DMS53 (cell line): ENCODE data around the gene HGS.

ENCODE experiments used
- DNase-seq: peaks from one replicate; lab custom pipeline; 2025; lab: John Stamatoyannopoulos, UW

HGS gene

DNA sequence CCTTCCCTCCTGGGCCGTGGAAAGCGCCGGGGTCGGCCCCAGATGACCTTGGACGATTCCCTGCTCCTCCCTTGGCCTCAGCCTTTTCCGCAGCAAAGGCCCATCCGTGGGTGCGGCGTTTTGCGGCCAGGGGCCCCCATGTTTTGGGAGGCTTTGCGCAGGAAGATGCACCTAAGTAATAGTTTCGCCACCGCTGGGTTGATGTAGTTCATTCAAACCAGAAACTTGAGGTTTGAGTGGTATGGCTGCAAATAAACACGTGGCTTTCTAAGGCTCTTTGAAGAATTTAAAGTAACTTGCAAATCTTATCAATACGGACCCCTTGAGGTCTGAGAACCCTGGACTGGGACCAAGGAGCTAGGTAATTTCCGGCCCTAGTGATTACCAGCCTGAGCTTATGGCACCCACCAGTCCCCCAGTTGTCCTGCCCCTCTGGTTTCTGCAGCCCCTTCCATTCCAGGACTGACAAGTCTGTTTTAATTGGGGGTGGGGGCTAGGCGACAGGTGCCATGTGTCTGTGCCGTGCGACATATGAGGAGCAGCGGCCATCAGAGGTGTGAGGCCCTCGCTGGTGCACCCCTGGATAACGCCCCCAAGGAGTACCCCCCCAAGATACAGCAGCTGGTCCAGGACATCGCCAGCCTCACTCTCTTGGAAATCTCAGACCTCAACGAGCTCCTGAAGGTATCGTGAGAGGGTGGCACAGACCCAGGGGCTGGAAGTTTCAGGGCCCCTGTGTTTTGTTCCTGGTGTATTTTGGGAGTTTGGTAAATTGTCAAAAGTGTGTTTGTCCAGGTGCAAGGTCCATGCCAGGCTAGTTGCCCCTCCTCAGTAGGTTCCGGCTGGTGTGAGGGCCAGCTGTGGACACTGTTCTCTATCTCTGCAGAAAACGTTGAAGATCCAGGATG lies 20.2 kb downstream of the HGS start:
- no peak for DNase-seq

- no peak for DNase-seq
Observed at GRCh38 chr17:81705518-81706231, 21.9 kb downstream of the HGS start.

DNA sequence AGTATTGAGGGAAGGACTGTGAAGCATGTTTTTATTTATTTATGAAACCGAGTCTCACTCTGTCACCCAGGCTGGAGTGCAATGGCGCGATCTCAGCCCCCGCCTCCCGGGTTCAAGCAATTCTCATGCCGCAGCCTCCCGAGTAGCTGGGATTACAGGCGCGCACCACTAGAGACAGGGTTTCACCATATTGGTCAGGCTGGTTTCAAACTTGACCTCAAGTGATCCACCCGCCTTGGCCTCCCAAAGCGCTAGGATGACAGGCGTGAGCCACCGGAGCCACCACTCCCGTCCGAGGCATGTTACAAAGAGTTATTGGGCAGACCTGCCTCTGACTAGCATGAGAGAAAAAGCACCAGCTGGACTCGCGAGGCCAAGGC lies 22.4 kb downstream of the HGS start:
- no peak for DNase-seq

GRCh38 chr17:81706757-81707624 lies 23.2 kb downstream of the HGS start:
- DNase-seq = no peak

- DNase-seq = no peak
Observed at GRCh38 chr17:81707725-81708646, 24.2 kb downstream of the HGS start.

DNA sequence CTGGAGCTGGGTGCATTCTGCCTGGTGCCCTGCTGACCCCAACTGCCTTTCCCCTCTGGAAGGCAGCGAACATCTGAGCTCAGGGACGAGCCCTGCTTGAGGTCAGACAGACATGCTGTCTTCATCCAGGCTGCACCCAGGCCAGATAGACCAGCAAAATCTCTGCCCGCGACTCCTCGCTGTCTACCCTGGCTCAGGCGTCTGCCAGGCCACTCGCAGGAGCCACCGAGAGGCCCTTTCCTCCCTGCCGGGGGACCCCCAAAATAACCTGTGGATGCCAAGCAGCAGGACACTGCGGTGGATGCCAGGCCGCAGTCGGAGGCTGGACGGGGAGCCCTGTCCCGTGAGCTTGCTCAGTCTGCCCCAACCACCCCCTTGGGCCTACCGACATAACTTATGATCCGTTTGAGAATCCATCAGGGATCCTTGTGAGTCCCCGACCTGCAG lies 25.0 kb downstream of the HGS start:
- DNase-seq = no peak

DNA sequence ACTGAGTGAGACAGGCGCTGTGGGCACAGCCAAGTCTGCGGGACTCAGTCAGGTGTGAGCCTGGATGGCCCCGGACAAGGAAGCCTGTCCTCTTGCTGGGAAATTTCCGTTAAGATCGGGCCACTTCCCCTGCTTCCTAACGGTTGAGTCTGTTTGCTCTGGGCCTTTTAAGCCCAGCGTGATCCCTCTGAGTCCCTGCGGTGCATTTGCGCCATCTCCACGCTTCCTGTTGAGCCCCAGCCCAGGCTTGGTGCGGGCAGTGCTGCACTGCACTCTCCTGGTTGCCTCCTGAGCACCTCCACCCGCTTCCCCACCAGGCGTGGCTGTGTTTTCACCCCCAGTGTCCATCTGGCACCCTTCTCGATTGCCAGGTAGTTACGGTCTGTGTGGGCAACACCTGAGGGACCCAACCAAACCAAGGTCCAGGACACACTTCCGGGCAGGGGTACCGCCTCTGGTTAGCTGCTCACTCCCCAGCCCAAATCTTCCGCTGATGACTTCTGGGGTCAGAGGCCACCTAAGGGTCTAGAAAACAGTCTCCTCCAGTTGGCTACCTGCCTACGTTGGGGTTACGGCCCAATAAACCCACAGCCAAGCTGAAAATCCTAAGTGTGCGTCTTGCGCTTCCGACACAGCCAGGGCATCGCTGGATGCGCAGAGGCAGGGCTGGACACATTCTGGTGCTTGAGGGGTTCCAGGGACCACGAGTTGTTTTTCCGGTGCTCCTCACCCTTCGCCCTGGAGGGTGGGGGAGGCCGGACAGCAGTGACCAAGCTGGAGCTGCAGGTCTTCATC lies 26.9 kb downstream of the HGS start:
- DNase-seq = peak; percentile 76

- peak; percentile 99 for DNase-seq
Observed at GRCh38 chr17:81711814-81712467, 28.1 kb downstream of the HGS start, which contains the start of gene SLC25A10. SLC25A10 (plus strand) TSS chr17:81712284; CDS start chr17:81712427, 143 bp downstream.

DNA sequence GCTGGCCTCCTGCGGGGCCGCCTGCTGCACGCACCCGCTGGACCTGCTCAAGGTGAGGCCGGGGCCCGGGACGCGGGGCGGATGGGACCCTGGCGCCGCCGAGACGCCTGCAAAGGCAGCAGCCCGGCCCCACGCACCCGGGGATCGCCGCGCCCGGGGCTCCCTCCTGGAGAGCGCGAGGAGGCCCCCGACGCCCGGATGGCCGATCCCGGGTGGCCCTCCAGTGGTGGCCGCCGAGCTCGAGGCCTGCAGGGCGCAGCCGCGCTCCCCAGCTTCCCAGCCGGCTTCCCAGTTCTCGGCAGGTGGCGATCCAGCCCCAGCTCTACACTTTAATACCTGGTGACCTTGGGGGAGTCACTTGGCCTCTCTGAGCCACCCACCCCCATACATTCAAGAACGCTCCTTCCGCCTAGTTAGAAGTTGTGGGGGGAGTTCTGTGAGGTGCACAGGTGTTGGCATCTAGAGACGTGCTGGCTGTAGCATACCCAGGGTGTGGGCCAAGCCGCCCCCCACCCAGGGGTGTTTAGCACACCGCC lies 28.7 kb downstream of the HGS start:
- DNase-seq = peak; percentile 77

- peak; percentile 67 for DNase-seq
Observed at GRCh38 chr17:81713004-81713555, 29.3 kb downstream of the HGS start.

GRCh38 chr17:81713556-81714411 lies 30.0 kb downstream of the HGS start:
- DNase-seq = peak; percentile 74

DNA sequence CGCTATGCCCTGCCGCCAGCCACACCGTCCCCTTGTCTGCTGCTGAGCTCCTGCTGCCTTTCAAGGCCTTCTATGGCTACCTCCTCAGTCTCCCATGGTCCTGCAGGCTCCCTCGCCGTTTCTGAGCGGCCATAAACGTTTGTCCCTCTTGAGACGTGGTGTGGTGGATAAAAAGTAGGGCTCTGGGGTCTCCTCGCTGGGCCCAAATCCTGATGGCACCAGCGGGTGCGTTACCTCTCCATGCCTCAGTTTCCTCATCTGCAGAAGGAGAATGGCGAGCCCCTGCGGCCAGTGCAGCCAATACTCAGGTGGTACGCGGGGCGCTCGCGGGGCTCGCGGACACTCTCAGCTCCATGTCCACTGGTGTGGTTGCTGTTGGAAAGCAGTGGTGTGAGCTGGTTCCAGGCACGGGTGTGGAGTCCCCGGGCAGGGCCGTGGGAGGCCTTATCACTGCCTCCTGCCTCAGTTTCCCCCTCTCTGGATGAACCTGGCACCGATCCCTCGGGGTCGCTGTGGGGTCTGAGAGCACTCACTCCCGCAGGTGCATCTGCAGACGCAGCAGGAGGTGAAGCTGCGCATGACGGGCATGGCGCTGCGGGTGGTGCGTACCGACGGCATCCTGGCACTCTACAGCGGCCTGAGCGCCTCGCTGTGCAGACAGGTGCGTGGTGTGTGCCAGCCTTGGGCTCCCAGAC lies 30.7 kb downstream of the HGS start:
- no peak for DNase-seq

DNA sequence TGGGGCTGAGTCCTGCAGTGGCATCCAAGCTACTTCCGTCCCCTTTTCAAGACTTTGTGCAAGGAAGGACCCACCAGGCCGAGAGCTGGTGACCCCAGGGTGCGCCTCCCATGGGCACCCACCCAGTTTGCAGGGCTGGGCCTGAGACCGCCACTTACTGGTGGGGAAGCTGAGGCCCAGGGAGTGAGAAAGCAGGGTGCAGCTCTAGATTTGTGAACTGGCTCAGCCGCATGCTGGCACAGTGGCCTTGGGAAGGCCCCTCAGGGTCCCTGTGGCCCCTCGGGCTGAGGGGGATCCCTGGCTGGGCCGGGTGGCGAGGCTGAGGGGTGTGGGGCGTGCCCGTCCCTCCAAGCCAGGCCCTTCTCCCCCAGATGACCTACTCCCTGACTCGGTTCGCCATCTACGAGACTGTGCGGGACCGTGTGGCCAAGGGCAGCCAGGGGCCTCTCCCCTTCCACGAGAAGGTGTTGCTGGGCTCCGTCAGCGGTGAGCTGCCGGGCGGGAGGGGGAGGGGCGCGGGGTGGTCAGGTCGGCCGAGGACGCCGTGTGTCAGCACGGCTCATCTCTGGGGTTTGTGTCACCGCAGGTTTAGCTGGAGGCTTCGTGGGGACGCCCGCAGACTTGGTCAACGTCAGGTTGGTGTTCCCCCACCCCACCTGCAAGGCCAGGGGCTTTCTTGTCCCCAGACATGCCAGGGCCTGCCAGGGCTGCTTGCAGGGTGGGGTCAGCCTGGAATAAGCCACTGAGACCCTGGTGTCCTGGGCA lies 31.5 kb downstream of the HGS start:
- DNase-seq = no peak

DNA sequence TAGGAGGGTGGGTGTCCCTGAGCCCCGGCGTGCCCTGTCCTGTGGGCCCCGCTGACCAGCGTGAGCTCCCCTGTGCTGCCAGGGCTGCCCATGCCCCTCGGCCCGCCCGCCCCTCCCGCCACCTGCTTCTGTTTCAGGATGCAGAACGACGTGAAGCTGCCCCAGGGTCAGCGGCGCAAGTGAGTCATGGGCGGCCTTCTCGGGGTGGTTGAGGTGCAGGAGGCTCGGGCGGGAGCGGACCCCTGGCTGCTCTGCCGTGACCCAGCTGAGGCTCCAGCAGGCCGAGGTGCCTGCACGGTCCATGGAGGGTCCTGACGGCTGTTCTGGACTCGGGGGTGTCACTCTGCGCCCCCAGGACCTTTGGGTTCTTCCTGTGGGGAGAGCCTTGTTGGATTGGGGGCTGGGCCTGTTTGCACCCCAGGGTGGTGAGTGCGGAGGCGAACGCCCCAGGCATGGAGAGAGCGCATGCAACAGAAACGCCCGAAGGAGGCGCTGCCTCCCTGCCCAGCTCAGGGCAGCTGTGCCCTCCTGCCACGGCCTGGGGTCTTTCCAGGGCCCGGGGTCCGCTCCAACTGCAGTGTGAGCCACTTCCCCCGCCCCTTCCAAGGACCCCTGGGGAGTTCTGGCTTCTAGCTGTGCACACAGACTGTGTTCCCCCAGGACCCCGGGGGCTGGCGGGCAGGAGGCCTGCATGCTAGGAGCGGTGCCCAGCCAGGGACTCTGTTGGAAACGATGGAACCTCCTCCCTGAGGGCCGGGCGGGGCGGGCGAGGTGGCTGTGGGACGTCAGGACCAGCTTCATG lies 32.3 kb downstream of the HGS start:
- DNase-seq = no peak

- no peak for DNase-seq
Observed at GRCh38 chr17:81716674-81716996, 32.8 kb downstream of the HGS start.
